ENCODE data around the gene RETREG2. TPM values are rescaled to one million over a fixed set of nuclear protein-coding genes. Genes with fewer than 3 reads are reported as not detected.

The RETREG2 gene
- total and polyA plus RNA-seq, 2 of the 4 experiments (the other 2 are of a cell fraction): 45.2 to 51.1 TPM

- peaks cover 29% of the 10 kb centered on the region for H3K36me3 ChIP-seq (ENCODE audit: control insufficient read depth, insufficient read depth, low read length)
- H2AK5ac ChIP-seq (ENCODE audit: low read depth, low read length): peak overlapping the region; percentile 84; the same call in 1 of the 2 replicates
- H3K14ac ChIP-seq (replicated peaks; ENCODE audit: low read depth, low read length): peak overlapping the region; percentile 92
- in situ Hi-C loops (cut with MboI; ENCODE audit: low sequenced_read_pairs) (loop anchor here (5.0 kb wide), 1 partner anchor 35 kb away; the partner anchor contains the start of gene SLC23A3), intact Hi-C loops (cut with micrococcal nuclease) (loop anchor here (2.0 kb wide), 1 partner anchor 31 kb away; the partner anchor contains the start of gene CNPPD1), dilution Hi-C loops (cut with HindIII; ENCODE audit: low sequenced_read_pairs, unreplicated experiment) (no loop called here)
- peak overlapping the region; percentile 91 for H2AFZ ChIP-seq (replicated peaks; ENCODE audit: low read length, poor library complexity)
- H3K4me2 ChIP-seq (ENCODE audit: low read depth, low read length): peak overlapping the region; percentile 99
- 6% methylated on average over 9 of the region's 22 CpGs; no CpG with 5 or more reads in 1 of the 2 experiments for WGBS, 2 experiments (ENCODE audit: extremely low coverage in 2 of 2, insufficient read length in 1 of 2)
- peak overlapping the region; percentile 46 for H2BK5ac ChIP-seq (ENCODE audit: low read depth, low read length, poor library complexity, severe bottlenecking)
- CTCF ChIA-PET: interaction anchor here (0.6 to 1.4 kb wide), 3 partner anchors 11 to 180 kb away, joined by 3 to 5 read pairs (median 3); partner anchors contain the start of gene DNPEP
- H3K27ac ChIP-seq (ENCODE audit: insufficient read depth, low read length): peak overlapping the region; percentile 69
- peaks cover 8% of the 10 kb centered on the region; the same call in 1 of the 2 replicates for H3K9me1 ChIP-seq (ENCODE audit: insufficient read depth, low read length)
- H4K91ac ChIP-seq (ENCODE audit: insufficient read depth, low read depth, low read length): peak overlapping the region; percentile 90
- peak overlapping the region; percentile 51 to 52; a peak in 2 of 4 replicates for H4K8ac ChIP-seq (ENCODE audit: low read depth in 2 of 2, low read length in 2 of 2)
- peak overlapping the region; percentile 90 for H2AK9ac ChIP-seq (replicated peaks; ENCODE audit: low read depth, low read length, poor library complexity)
- peak overlapping the region; percentile 7; the same call in 1 of the 2 replicates for H2BK120ac ChIP-seq (ENCODE audit: low read depth, low read length)
- H3K23ac ChIP-seq (ENCODE audit: low read depth, low read length): peak overlapping the region; percentile 94
- H3K79me1 ChIP-seq (ENCODE audit: low read depth in 1 of 2, low read length in 2 of 2): peaks cover 5 to 19% of the 10 kb centered on the region in 2 experiments; a peak in 3 of 4 replicates
- H4K20me1 ChIP-seq (ENCODE audit: insufficient read depth, low read length): peaks cover 9% of the 10 kb centered on the region; the same call in 1 of the 2 replicates
- DNase-seq (no peak), ATAC-seq (ENCODE audit: low read depth) (peak; percentile 7; the same call in 1 of the 2 replicates)
- POLR2A ChIA-PET (ENCODE audit: unreplicated experiment): interaction anchor here (0.6 to 1.1 kb wide), 5 partner anchors 10 to 1051 kb away, joined by 3 to 5 read pairs (median 3); partner anchors contain the start of gene CNPPD1
- peak overlapping the region; percentile 19; the same call in 1 of the 3 replicates for H2BK15ac ChIP-seq (ENCODE audit: low read depth, low read length)
- H3K27me3 ChIP-seq (ENCODE audit: control insufficient read depth, insufficient read depth, low read length): no peaks in the 10 kb centered on the region
- H3K4me1 ChIP-seq (ENCODE audit: control insufficient read depth, insufficient read depth, low read length): peaks cover 16% of the 10 kb centered on the region
- H3K4ac ChIP-seq (ENCODE audit: low read depth, low read length): peak overlapping the region; percentile 90
- BruUV-seq (replicated peaks): no TSS peak
- peak overlapping the region; percentile 56 for H3K56ac ChIP-seq (ENCODE audit: extremely low read depth, insufficient read depth, low read length)
- H3K9ac ChIP-seq (ENCODE audit: low read depth, low read length): peak overlapping the region; percentile 78
- H3K4me3 ChIP-seq (ENCODE audit: insufficient read depth, low read depth, low read length): peak overlapping the region; percentile 84
- H2BK20ac ChIP-seq (ENCODE audit: low read depth, low read length): peak overlapping the region; percentile 41; the same call in 1 of the 2 replicates
- no peak for TF ChIP-seq MAFK (IDR thresholded peaks at IDR 0.05; ENCODE audit: low read depth, low read length)
- TF ChIP-seq MXI1 (IDR thresholded peaks at IDR 0.05; ENCODE audit: borderline replicate concordance, low read depth, low read length): peak; percentile 57; the same call in 1 of the 2 replicates
- H3K9me3 ChIP-seq (ENCODE audit: control insufficient read depth, insufficient read depth, low read length): no peaks in the 10 kb centered on the region
- peak overlapping the region; percentile 78 for H4K5ac ChIP-seq (ENCODE audit: low read depth, low read length)
- peak overlapping the region; percentile 61; the same call in 1 of the 2 replicates for H3K18ac ChIP-seq (ENCODE audit: low read depth, low read length)
Measured at GRCh38 chr2:219207134-219207883, 29.2 kb downstream of the RETREG2 start.

All from IMR-90 (cell line).